Measurements from ENCODE around the gene EXOSC3. TPM values are rescaled to one million over a fixed set of nuclear protein-coding genes. Genes with fewer than 3 reads are reported as not detected.

The EXOSC3 gene
- total RNA-seq, 1 donor from 2014 or later: 16.7 TPM

- DNase-seq (ENCODE audit: low read depth in 2 of 2): no peak
These were observed 51.9 kb downstream of the EXOSC3 start for GRCh38 chr9:37732952-37733351.

DNA sequence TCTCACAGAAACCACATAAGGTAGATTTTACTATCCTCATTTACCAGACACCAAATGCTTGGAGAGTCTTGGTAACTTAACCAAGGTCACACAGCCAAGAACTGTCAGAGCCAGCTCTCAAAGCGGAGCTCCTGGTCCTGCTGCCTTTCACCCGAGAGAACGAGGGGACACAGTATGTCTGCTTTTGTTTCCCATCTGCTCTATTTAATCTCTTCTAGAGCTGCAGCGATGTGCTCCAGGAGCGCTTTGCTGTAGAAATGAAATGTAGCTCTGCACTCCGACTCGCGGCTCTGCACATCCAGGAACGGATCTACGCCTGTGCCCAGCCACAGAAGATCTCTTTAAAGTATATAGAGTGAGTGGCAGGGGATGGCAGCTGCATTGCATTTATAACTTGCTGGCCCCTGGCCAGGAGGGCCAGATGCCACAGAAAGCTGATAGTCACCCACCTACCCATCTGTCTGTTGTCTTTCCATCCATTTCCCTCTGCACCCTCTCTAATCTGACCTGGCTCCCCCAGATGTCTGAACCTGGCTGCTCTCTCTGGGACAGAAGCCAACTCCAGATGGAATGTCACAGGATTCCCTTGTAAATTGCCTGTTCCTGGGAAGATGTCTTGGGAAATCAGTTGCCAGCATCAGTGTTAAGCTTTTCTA, 52.6 kb downstream of the EXOSC3 start:
- no peak for DNase-seq (ENCODE audit: low read depth in 2 of 2)

DNA sequence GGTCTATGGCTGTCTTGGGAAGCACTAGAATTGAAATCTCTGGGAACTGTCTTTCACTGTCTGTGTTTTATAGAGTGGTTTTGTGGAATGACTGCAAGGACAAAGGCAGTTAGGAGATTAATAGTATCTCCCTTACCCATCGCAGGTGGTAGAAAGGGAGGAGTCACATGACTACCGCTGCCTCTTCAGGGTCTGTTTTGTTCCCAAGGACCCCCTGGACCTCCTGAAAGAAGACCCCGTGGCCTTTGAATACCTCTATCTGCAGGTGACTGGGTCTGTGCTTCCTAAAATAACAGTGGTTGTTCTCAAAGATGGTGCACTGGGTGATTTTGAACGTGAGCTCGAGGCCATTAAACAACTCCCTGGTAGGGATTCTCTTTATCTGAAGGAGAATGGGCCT, 54.0 kb downstream of the EXOSC3 start:
- no peak for DNase-seq (ENCODE audit: low read depth in 2 of 2)

- no peak for DNase-seq (ENCODE audit: low read depth in 2 of 2)
These were observed 54.6 kb downstream of the EXOSC3 start for GRCh38 chr9:37730256-37730655.

Other genes with a start within 250 kb of the EXOSC3 start
- gene FBXO10, start 208.7 kb downstream of the EXOSC3 start, total RNA-seq: 9.1 and 17.6 TPM in 2 replicates
- gene TOMM5, start 192.5 kb downstream of the EXOSC3 start, total RNA-seq: 92.2 and 126 TPM in 2 replicates
- gene FRMPD1, start 134.1 kb downstream of the EXOSC3 start, total RNA-seq: not detected in 2 replicates
- gene TRMT10B, start 31.3 kb downstream of the EXOSC3 start, total RNA-seq: 1.0 and 1.1 TPM in 2 replicates
- 12.3 and 23.4 TPM in 2 replicates for gene DCAF10, start 15.7 kb upstream of the EXOSC3 start, total RNA-seq
- gene SLC25A51, start 119.1 kb upstream of the EXOSC3 start, total RNA-seq: 66.1 TPM in 2 replicates